ENCODE data around the gene MAP1S. TPM values are rescaled to one million over a fixed set of nuclear protein-coding genes. Genes with fewer than 3 reads are reported as not detected.

MAP1S gene
- total RNA-seq, 2 donors from 2014 or later, result 50.8 to 57.0 TPM

GRCh38 chr19:17726964-17727773 is 7.9 kb downstream of the MAP1S start:
- no peak for DNase-seq (ENCODE audit: low spot score)
- intact Hi-C loops (cut with DNase I), result loop anchor here in 1 of 2 donors (10.0 kb wide), 1 partner anchor 658 kb away; the partner anchor contains the start of gene GDF15

- no peak for DNase-seq (ENCODE audit: low spot score)
- intact Hi-C loops (cut with DNase I), result loop anchor here in 1 of 2 donors (10.0 kb wide), 1 partner anchor 657 kb away; the partner anchor contains the start of gene GDF15
Measured at GRCh38 chr19:17727843-17728242, 8.6 kb downstream of the MAP1S start.

GRCh38 chr19:17733127-17733526 is 13.8 kb downstream of the MAP1S start:
- intact Hi-C loops (cut with DNase I), result no loop called here
- no peak for DNase-seq (ENCODE audit: low spot score)

- intact Hi-C loops (cut with DNase I), result no loop called here
- DNase-seq (ENCODE audit: low spot score), result no peak
Measured at GRCh38 chr19:17734146-17734545, 14.9 kb downstream of the MAP1S start.

- intact Hi-C loops (cut with DNase I), result no loop called here
- DNase-seq (ENCODE audit: low spot score), result no peak
Measured at GRCh38 chr19:17735410-17735809, 16.1 kb downstream of the MAP1S start.

GRCh38 chr19:17737690-17738153 is 18.4 kb downstream of the MAP1S start:
- intact Hi-C loops (cut with DNase I), result no loop called here
- no peak for DNase-seq (ENCODE audit: low spot score)

- intact Hi-C loops (cut with DNase I), result no loop called here
- no peak for DNase-seq (ENCODE audit: low spot score)
Measured at GRCh38 chr19:17739121-17739875, 20.0 kb downstream of the MAP1S start.

GRCh38 chr19:17741456-17741855 is 22.2 kb downstream of the MAP1S start:
- DNase-seq (ENCODE audit: low spot score), result no peak
- intact Hi-C loops (cut with DNase I), result no loop called here

- intact Hi-C loops (cut with DNase I), result no loop called here
- no peak for DNase-seq (ENCODE audit: low spot score)
Measured at GRCh38 chr19:17743874-17744580, 24.7 kb downstream of the MAP1S start.

- peak; percentile 99 for DNase-seq (ENCODE audit: low spot score)
- intact Hi-C loops (cut with DNase I), result no loop called here
Measured at GRCh38 chr19:17747205-17748098, 28.2 kb downstream of the MAP1S start.

GRCh38 chr19:17748884-17749638 is 29.8 kb downstream of the MAP1S start:
- intact Hi-C loops (cut with DNase I), result no loop called here

GRCh38 chr19:17749912-17750317 is 30.6 kb downstream of the MAP1S start:
- intact Hi-C loops (cut with DNase I), result no loop called here
- no peak for DNase-seq (ENCODE audit: low spot score)

More at GRCh38 chr19:17748884-17749638, 29.8 kb downstream of the MAP1S start:
- DNase-seq (ENCODE audit: low spot score), result no peak

GRCh38 chr19:17751103-17751911 is 32.0 kb downstream of the MAP1S start, which contains the start of gene FCHO1:
Gene FCHO1 (plus strand): TSS chr19:17751477. CDS start chr19:17755165, 3,688 bp downstream.
- DNase-seq (ENCODE audit: low spot score), result peak; percentile 87
- intact Hi-C loops (cut with DNase I), result no loop called here

- no peak for DNase-seq (ENCODE audit: low spot score)
- intact Hi-C loops (cut with DNase I), result no loop called here
Measured at GRCh38 chr19:17751912-17752273, 32.6 kb downstream of the MAP1S start.

GRCh38 chr19:17752865-17753639 is 33.8 kb downstream of the MAP1S start:
- no peak for DNase-seq (ENCODE audit: low spot score)
- intact Hi-C loops (cut with DNase I), result no loop called here

GRCh38 chr19:17753976-17754375 is 34.7 kb downstream of the MAP1S start:
- intact Hi-C loops (cut with DNase I), result no loop called here

More at GRCh38 chr19:17753976-17754375, 34.7 kb downstream of the MAP1S start:
- DNase-seq (ENCODE audit: low spot score), result no peak
